ENCODE results near the gene LRRC26.

GRCh38 chr9:137185921-137186320, 16.1 kb upstream of the LRRC26 start:
- no peak for TF ChIP-seq POLR2A (IDR thresholded peaks at IDR 0.05; ENCODE audit: low read depth, low read length)
- TF ChIP-seq POLR2AphosphoS5 (IDR thresholded peaks at IDR 0.05; ENCODE audit: low read depth, low read length) = no peak
- no peak for TF ChIP-seq TAF1 (IDR thresholded peaks at IDR 0.05; ENCODE audit: borderline replicate concordance, low read depth, low read length)
